HepG2 (cell line): Measurements from ENCODE around the gene PYGL. TPM values are rescaled to one million over a fixed set of nuclear protein-coding genes. Genes with fewer than 3 reads are reported as not detected.
A peak's percentile ranks its signal among the peaks of the same experiment; 100 is the strongest.

ENCODE experiments used
- BRD4 ChIP-seq: sonication (generic); formaldehyde crosslinking; IDR thresholded peaks from 2 replicates; pipeline ENCODE4 v1.4.0; 2020; ENCODE audit warnings: missing genetic modification reagents
- CBX2 ChIP-seq, 2 experiments: fragments of 200-600 bp in 1 of 2; sonication (generic); formaldehyde crosslinking in 1 of 2; IDR thresholded peaks; 2 replicates each; pipeline versions ENCODE4 v1.7.0 to v1.8.1; 2018 to 2022; ENCODE audit warnings: low read depth in 2 of 2, low read length in 1 of 2, mild to moderate bottlenecking in 1 of 2, missing genetic modification reagents in 1 of 2
- HHEX ChIP-seq: IDR thresholded peaks from 2 replicates; pipeline ENCODE4 v1.6.1; 2016; ENCODE audit warnings: control low read depth
- HOXA7 ChIP-seq: sonication (generic); formaldehyde crosslinking; IDR thresholded peaks from 2 replicates; pipeline ENCODE4 v1.8.1; 2022; ENCODE audit warnings: mild to moderate bottlenecking, missing genetic modification reagents, moderate library complexity
- KAT8 ChIP-seq: IDR thresholded peaks from 2 replicates; pipeline ENCODE4 v1.6.1; 2016; ENCODE audit warnings: missing genetic modification reagents, missing compliant biosample characterization
- PLRG1 ChIP-seq: fragments of 450-650 bp; conservative IDR thresholded peaks from 2 replicates; pipeline ENCODE4 v1.6.1; 2016
- RCOR2 ChIP-seq: IDR thresholded peaks from 2 replicates; pipeline ENCODE4 v1.6.1; 2016; ENCODE audit warnings: missing biosample characterization, missing genetic modification reagents
- TAF1 ChIP-seq: sonication (generic); formaldehyde crosslinking; IDR thresholded peaks from 2 replicates; pipeline ENCODE4 v1.4.0; 2020; ENCODE audit warnings: missing genetic modification reagents
- ZFAT ChIP-seq: sonication (generic); formaldehyde crosslinking; conservative IDR thresholded peaks from 2 replicates; pipeline ENCODE4 v1.8.1; 2023; ENCODE audit warnings: missing genetic modification reagents, inconsistent platforms
- ZNF333 ChIP-seq: sonication (generic); formaldehyde crosslinking; IDR thresholded peaks from 2 replicates; pipeline ENCODE4 v1.4.0; 2020; ENCODE audit warnings: mild to moderate bottlenecking, missing genetic modification reagents, borderline replicate concordance
- ZNF34 ChIP-seq: sonication (generic); formaldehyde crosslinking; IDR thresholded peaks from 2 replicates; pipeline ENCODE4 v1.4.0; 2020; ENCODE audit warnings: mild to moderate bottlenecking, missing genetic modification reagents, borderline replicate concordance
- ZNF431 ChIP-seq: sonication (generic); formaldehyde crosslinking; IDR thresholded peaks from 2 replicates; pipeline ENCODE4 v1.9.0; 2022; ENCODE audit warnings: missing genetic modification reagents, low read depth, mild to moderate bottlenecking, borderline replicate concordance
- ZNF780A ChIP-seq: sonication (generic); formaldehyde crosslinking; IDR thresholded peaks from 2 replicates; pipeline ENCODE4 v1.8.0; 2022; ENCODE audit warnings: mild to moderate bottlenecking, missing genetic modification reagents, moderate library complexity
- ZNF83 ChIP-seq: sonication (generic); formaldehyde crosslinking; IDR thresholded peaks from 2 replicates; pipeline ENCODE4 v1.4.0; 2020; ENCODE audit warnings: missing genetic modification reagents, mild to moderate bottlenecking, borderline replicate concordance
- polyA plus RNA-seq, 8 experiments: library from polyadenylated mRNA; depleted of rRNA in 3 of 8; stranded (reverse) in 7 of 8; unstranded in 1 of 8; fragments of >200 nt; fragmentation: Illumina TruSeq in 4 of 8; extraction: Trizol in 4 of 8; gene quantifications; 2 replicates each; pipeline versions ENCODE4 v1.2.1 to v1.2.3, GENCODE V29; 2011 to 2016; ENCODE audit warnings: low read depth in 4 of 8, missing spikeins in 1 of 8, mixed read lengths in 1 of 8; ENCODE audit not compliant: insufficient read depth in 1 of 8
- total RNA-seq, 5 experiments: library from RNA; depleted of rRNA; stranded (reverse); fragments of >200 nt; fragmentation: Illumina TruSeq; extraction: Trizol; gene quantifications; 2 replicates each; pipeline ENCODE4 v1.2.3, GENCODE V29; 2016; ENCODE audit warnings: low read depth in 1 of 5
- TF ChIP-seq, protein P1 (sequence below): sonication (generic); formaldehyde crosslinking; IDR thresholded peaks from 2 replicates; pipeline ENCODE4 v1.9.0; 2021; ENCODE audit warnings: mild to moderate bottlenecking, missing genetic modification reagents
- TF ChIP-seq, protein P2 (sequence below): sonication (generic); formaldehyde crosslinking; IDR thresholded peaks from 2 replicates; pipeline ENCODE4 v1.4.0; 2020; ENCODE audit warnings: missing genetic modification reagents, borderline replicate concordance
- TF ChIP-seq, protein P3 (sequence below): sonication (generic); formaldehyde crosslinking; IDR thresholded peaks from 2 replicates; pipeline ENCODE4 v1.4.0; 2020; ENCODE audit warnings: missing genetic modification reagents, borderline replicate concordance

Gene PYGL
- total and polyA plus RNA-seq, 2 of the 13 experiments (the other 11 are each of a cell fraction or from before 2014, with no cell fraction given) = 98.4 to 110 TPM

DNA sequence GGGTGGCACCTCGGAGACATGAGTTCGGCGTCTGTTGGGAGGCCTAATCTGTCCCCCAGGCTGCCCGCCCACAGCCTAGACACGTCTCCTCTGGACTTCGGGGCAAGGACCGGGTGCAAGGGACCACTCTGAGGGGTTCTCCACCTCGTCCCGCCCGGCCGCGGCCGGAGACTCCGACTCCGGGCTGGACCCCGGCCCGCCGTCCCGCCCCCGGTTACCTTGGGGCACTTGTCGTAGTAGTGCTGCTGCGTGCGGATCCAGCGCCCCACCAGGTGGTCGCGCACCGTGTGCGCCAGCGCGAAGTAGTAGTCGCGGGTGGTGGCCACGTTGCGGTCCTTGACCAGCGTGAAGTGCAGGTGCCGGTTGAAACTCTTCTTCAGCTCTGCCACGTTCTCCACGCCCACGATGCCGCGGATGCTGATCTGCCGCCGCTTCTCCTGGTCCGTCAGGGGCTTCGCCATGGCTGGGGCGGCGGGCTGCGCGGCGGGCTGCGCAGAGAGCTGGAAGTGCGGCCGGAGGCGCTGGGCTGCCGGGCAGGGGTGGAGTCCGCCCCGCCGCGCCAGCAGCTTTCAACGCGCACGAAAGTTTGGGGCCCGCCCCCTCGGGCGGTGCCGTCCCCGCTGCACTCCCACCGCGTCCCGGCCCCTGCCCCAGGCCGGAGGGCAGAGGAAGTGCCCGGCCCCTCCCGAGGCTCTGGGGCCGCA is at the start of gene PYGL (continued):
- TF ChIP-seq, protein P1, sequence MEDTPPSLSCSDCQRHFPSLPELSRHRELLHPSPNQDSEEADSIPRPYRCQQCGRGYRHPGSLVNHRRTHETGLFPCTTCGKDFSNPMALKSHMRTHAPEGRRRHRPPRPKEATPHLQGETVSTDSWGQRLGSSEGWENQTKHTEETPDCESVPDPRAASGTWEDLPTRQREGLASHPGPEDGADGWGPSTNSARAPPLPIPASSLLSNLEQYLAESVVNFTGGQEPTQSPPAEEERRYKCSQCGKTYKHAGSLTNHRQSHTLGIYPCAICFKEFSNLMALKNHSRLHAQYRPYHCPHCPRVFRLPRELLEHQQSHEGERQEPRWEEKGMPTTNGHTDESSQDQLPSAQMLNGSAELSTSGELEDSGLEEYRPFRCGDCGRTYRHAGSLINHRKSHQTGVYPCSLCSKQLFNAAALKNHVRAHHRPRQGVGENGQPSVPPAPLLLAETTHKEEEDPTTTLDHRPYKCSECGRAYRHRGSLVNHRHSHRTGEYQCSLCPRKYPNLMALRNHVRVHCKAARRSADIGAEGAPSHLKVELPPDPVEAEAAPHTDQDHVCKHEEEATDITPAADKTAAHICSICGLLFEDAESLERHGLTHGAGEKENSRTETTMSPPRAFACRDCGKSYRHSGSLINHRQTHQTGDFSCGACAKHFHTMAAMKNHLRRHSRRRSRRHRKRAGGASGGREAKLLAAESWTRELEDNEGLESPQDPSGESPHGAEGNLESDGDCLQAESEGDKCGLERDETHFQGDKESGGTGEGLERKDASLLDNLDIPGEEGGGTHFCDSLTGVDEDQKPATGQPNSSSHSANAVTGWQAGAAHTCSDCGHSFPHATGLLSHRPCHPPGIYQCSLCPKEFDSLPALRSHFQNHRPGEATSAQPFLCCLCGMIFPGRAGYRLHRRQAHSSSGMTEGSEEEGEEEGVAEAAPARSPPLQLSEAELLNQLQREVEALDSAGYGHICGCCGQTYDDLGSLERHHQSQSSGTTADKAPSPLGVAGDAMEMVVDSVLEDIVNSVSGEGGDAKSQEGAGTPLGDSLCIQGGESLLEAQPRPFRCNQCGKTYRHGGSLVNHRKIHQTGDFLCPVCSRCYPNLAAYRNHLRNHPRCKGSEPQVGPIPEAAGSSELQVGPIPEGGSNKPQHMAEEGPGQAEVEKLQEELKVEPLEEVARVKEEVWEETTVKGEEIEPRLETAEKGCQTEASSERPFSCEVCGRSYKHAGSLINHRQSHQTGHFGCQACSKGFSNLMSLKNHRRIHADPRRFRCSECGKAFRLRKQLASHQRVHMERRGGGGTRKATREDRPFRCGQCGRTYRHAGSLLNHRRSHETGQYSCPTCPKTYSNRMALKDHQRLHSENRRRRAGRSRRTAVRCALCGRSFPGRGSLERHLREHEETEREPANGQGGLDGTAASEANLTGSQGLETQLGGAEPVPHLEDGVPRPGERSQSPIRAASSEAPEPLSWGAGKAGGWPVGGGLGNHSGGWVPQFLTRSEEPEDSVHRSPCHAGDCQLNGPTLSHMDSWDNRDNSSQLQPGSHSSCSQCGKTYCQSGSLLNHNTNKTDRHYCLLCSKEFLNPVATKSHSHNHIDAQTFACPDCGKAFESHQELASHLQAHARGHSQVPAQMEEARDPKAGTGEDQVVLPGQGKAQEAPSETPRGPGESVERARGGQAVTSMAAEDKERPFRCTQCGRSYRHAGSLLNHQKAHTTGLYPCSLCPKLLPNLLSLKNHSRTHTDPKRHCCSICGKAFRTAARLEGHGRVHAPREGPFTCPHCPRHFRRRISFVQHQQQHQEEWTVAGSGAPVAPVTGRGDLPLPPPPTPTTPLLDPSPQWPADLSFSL (CRISPR knock-in tag) = no peak; the same call in 1 of the 2 replicates
- TF ChIP-seq HOXA7 = no peak
- TF ChIP-seq ZNF780A (CRISPR knock-in tag) = no peak
- TF ChIP-seq, protein P2, sequence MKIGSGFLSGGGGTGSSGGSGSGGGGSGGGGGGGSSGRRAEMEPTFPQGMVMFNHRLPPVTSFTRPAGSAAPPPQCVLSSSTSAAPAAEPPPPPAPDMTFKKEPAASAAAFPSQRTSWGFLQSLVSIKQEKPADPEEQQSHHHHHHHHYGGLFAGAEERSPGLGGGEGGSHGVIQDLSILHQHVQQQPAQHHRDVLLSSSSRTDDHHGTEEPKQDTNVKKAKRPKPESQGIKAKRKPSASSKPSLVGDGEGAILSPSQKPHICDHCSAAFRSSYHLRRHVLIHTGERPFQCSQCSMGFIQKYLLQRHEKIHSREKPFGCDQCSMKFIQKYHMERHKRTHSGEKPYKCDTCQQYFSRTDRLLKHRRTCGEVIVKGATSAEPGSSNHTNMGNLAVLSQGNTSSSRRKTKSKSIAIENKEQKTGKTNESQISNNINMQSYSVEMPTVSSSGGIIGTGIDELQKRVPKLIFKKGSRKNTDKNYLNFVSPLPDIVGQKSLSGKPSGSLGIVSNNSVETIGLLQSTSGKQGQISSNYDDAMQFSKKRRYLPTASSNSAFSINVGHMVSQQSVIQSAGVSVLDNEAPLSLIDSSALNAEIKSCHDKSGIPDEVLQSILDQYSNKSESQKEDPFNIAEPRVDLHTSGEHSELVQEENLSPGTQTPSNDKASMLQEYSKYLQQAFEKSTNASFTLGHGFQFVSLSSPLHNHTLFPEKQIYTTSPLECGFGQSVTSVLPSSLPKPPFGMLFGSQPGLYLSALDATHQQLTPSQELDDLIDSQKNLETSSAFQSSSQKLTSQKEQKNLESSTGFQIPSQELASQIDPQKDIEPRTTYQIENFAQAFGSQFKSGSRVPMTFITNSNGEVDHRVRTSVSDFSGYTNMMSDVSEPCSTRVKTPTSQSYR = no peak
- TF ChIP-seq, protein P3, sequence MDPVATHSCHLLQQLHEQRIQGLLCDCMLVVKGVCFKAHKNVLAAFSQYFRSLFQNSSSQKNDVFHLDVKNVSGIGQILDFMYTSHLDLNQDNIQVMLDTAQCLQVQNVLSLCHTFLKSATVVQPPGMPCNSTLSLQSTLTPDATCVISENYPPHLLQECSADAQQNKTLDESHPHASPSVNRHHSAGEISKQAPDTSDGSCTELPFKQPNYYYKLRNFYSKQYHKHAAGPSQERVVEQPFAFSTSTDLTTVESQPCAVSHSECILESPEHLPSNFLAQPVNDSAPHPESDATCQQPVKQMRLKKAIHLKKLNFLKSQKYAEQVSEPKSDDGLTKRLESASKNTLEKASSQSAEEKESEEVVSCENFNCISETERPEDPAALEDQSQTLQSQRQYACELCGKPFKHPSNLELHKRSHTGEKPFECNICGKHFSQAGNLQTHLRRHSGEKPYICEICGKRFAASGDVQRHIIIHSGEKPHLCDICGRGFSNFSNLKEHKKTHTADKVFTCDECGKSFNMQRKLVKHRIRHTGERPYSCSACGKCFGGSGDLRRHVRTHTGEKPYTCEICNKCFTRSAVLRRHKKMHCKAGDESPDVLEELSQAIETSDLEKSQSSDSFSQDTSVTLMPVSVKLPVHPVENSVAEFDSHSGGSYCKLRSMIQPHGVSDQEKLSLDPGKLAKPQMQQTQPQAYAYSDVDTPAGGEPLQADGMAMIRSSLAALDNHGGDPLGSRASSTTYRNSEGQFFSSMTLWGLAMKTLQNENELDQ (CRISPR knock-in tag) = no peak
- TF ChIP-seq BRD4 (CRISPR knock-in tag) = 0 out of 2 replicates have a peak, but pooled peaks have one; percentile 45
- no peak for TF ChIP-seq CBX2 (IDR thresholded peaks at IDR 0.05; ENCODE audit: low read depth, low read length)
- TF ChIP-seq CBX2 (CRISPR knock-in tag; IDR thresholded peaks at IDR 0.05; ENCODE audit: low read depth) = no peak
- TF ChIP-seq HHEX (CRISPR knock-in tag) = no peak
- no peak for TF ChIP-seq PLRG1
- TF ChIP-seq ZNF333 = peak; percentile 57; the same call in 1 of the 2 replicates
- peak; percentile 75 for TF ChIP-seq TAF1 (CRISPR knock-in tag)
- peak; percentile 58; the same call in 1 of the 2 replicates for TF ChIP-seq ZNF34 (CRISPR knock-in tag)
- TF ChIP-seq ZNF83 (CRISPR knock-in tag) = no peak
- peak; percentile 9; the same call in 1 of the 2 replicates for TF ChIP-seq KAT8 (CRISPR knock-in tag)
- no peak for TF ChIP-seq RCOR2 (CRISPR knock-in tag)
- TF ChIP-seq ZFAT (CRISPR knock-in tag) = 0 out of 2 replicates have a peak, but pooled peaks have one; percentile 56
- no peak for TF ChIP-seq ZNF431 (CRISPR knock-in tag)
